H1 (cell line): ENCODE measurements around the gene BYSL. TPM values are rescaled to one million over a fixed set of nuclear protein-coding genes. Genes with fewer than 3 reads are reported as not detected.
A peak's percentile ranks its signal among the peaks of the same experiment; 100 is the strongest.

Experiments used
- CTCF ChIA-PET: fragments of 300-600 bp; sonication (Branson Sonifier 250); formaldehyde crosslinking; loops from one replicate; lab custom pipeline; 2021; ENCODE audit not compliant: partially characterized antibody; lab: Charles Lee
- POLR2A ChIA-PET: fragments of 300-600 bp; sonication (Branson Sonifier 250); formaldehyde crosslinking; loops from one replicate; lab custom pipeline; 2021; ENCODE audit warnings: inconsistent platforms; ENCODE audit not compliant: partially characterized antibody; lab: Charles Lee
- DNase-seq, 2 experiments: peaks; one replicate each; pipeline versions ENCODE4 v3.0.0 to v3.0.0-alpha.2; 2010 to 2022; ENCODE audit warnings: low spot score in 2 of 2, low read depth in 1 of 2, mixed read lengths in 1 of 2
- FAIRE-seq: peaks from 2 replicates; lab custom pipeline; 2011; peaks lifted over from hg19 to GRCh38; lab: Jason Lieb, UNC
- H2AFZ ChIP-seq: 2 replicates; pipeline ENCODE4 v1.8.1; 2012; ENCODE audit warnings: low read length, inconsistent platforms
- H2AK5ac ChIP-seq: 2 replicates; pipeline ENCODE4 v1.6.1; 2013; ENCODE audit warnings: low read depth, low read length
- H2BK120ac ChIP-seq: replicated peaks from 2 replicates; pipeline ENCODE3; 2013; ENCODE audit warnings: low read depth, low read length, inconsistent platforms
- H2BK12ac ChIP-seq: 2 replicates; pipeline ENCODE4 v1.6.1; 2013; ENCODE audit warnings: low read depth, low read length
- H2BK15ac ChIP-seq: 2 replicates; pipeline ENCODE4 v1.6.1; 2013; ENCODE audit warnings: low read length
- H2BK20ac ChIP-seq: 2 replicates; pipeline ENCODE4 v1.6.1; 2013; ENCODE audit warnings: low read length
- H2BK5ac ChIP-seq: 2 replicates; pipeline ENCODE4 v1.6.1; 2013; ENCODE audit warnings: low read depth, low read length
- H3K14ac ChIP-seq: 2 replicates; pipeline ENCODE4 v1.6.1; 2013; ENCODE audit warnings: inconsistent platforms; ENCODE audit not compliant: insufficient read length
- H3K18ac ChIP-seq: 2 replicates; pipeline ENCODE4 v1.6.1; 2013; ENCODE audit warnings: low read length; ENCODE audit errors: extremely low read depth
- H3K23ac ChIP-seq: 2 replicates; pipeline ENCODE4 v1.6.1; 2013; ENCODE audit warnings: inconsistent platforms; ENCODE audit not compliant: insufficient read length
- H3K23me2 ChIP-seq: 2 replicates; pipeline ENCODE4 v1.6.1; 2013; ENCODE audit warnings: low read depth, low read length
- H3K27ac ChIP-seq: 2 replicates; pipeline ENCODE4 v1.6.1; 2011; ENCODE audit warnings: low read depth, low read length, inconsistent platforms
- H3K27me3 ChIP-seq, 4 experiments: replicated peaks in 1 of 4; 1 replicate in 1 of 4; 2 replicates in 3 of 4; pipeline versions ENCODE4 v1.6.1 to v1.8.1; 2011 to 2013; ENCODE audit warnings: low read length in 3 of 4, mild to moderate bottlenecking in 3 of 4, inconsistent platforms in 2 of 4, mixed read lengths in 2 of 4, moderate library complexity in 1 of 4; ENCODE audit not compliant: control insufficient read depth in 3 of 4, insufficient read depth in 3 of 4; ENCODE audit errors: extremely low read depth in 1 of 4
- H3K36me3 ChIP-seq, 4 experiments: 2 replicates each; pipeline versions ENCODE4 v1.6.1 to v1.8.1; 2011 to 2013; ENCODE audit warnings: mild to moderate bottlenecking in 4 of 4, low read length in 3 of 4, moderate library complexity in 2 of 4, control low read depth in 1 of 4, inconsistent platforms in 1 of 4; ENCODE audit not compliant: insufficient read depth in 4 of 4, control insufficient read depth in 2 of 4
- H3K4ac ChIP-seq: replicated peaks from 2 replicates; pipeline ENCODE3; 2013; ENCODE audit warnings: low read length, low read depth, mixed read lengths, inconsistent platforms; ENCODE audit not compliant: insufficient read length
- H3K4me1 ChIP-seq, 4 experiments: replicated peaks in 1 of 4; 1 replicate in 1 of 4; 2 replicates in 3 of 4; pipeline versions ENCODE4 v1.6.1 to v1.8.1; 2011 to 2013; ENCODE audit warnings: low read length in 3 of 4, inconsistent platforms in 2 of 4, mixed read lengths in 1 of 4; ENCODE audit not compliant: insufficient read depth in 4 of 4, control insufficient read depth in 3 of 4
- H3K4me2 ChIP-seq, 2 experiments: 2 replicates each; pipeline versions ENCODE4 v1.6.1 to v1.8.1; 2011 to 2013; ENCODE audit warnings: low read depth in 2 of 2, low read length in 2 of 2, control low read depth in 1 of 2, inconsistent platforms in 1 of 2, mild to moderate bottlenecking in 1 of 2; ENCODE audit not compliant: insufficient read depth in 1 of 2
- H3K4me3 ChIP-seq, 4 experiments: fragments of 200-600, 300-600 bp in 1 of 4; sonication (generic), shearing (Covaris generic), sonication (Bioruptor Twin) in 1 of 4; 2 replicates each; pipeline versions ENCODE4 v1.5.1 to v1.8.1; 2011 to 2016; ENCODE audit warnings: low read length in 4 of 4, low read depth in 3 of 4, control low read depth in 2 of 4, inconsistent platforms in 2 of 4, mild to moderate bottlenecking in 2 of 4, mixed read lengths in 1 of 4, moderate library complexity in 1 of 4; ENCODE audit not compliant: insufficient read depth in 2 of 4; ENCODE audit errors: extremely low read depth in 1 of 4
- H3K56ac ChIP-seq: replicated peaks from 2 replicates; pipeline ENCODE3; 2013; ENCODE audit warnings: low read depth, mild to moderate bottlenecking, mixed read lengths, low read length, inconsistent platforms; ENCODE audit not compliant: insufficient read length
- H3K79me1 ChIP-seq: 2 replicates; pipeline ENCODE4 v1.6.1; 2013; ENCODE audit warnings: low read depth, low read length, control low read depth
- H3K79me2 ChIP-seq, 2 experiments: 2 replicates each; pipeline versions ENCODE4 v1.6.1 to v1.8.1; 2012 to 2013; ENCODE audit warnings: low read length in 2 of 2, mild to moderate bottlenecking in 2 of 2, inconsistent platforms in 1 of 2; ENCODE audit not compliant: insufficient read depth in 2 of 2, control insufficient read depth in 1 of 2
- H3K9ac ChIP-seq, 4 experiments: replicated peaks in 1 of 4; 1 replicate in 1 of 4; 2 replicates in 3 of 4; pipeline versions ENCODE4 v1.6.1 to v1.8.1; 2011 to 2013; ENCODE audit warnings: low read depth in 3 of 4, low read length in 3 of 4, control low read depth in 2 of 4, mild to moderate bottlenecking in 2 of 4, moderate library complexity in 2 of 4, inconsistent platforms in 1 of 4; ENCODE audit errors: extremely low read depth in 1 of 4
- H3K9me3 ChIP-seq, 2 experiments: 2 replicates each; pipeline versions ENCODE4 v1.6.1 to v1.8.1; 2012 to 2013; ENCODE audit warnings: mild to moderate bottlenecking in 2 of 2, moderate library complexity in 2 of 2, control low read depth in 1 of 2, inconsistent platforms in 1 of 2, low read depth in 1 of 2, low read length in 1 of 2, mixed read lengths in 1 of 2; ENCODE audit not compliant: insufficient read depth in 2 of 2
- H4K20me1 ChIP-seq, 2 experiments: replicated peaks in 1 of 2; 2 replicates each; pipeline versions ENCODE3 to v1.8.1; 2011 to 2013; ENCODE audit warnings: inconsistent platforms in 2 of 2, low read length in 2 of 2, mild to moderate bottlenecking in 1 of 2; ENCODE audit not compliant: insufficient read depth in 2 of 2, control insufficient read depth in 1 of 2
- H4K5ac ChIP-seq: 2 replicates; pipeline ENCODE4 v1.6.1; 2013; ENCODE audit warnings: low read length, low read depth, mixed read lengths, inconsistent platforms; ENCODE audit not compliant: insufficient read length
- H4K8ac ChIP-seq: 2 replicates; pipeline ENCODE4 v1.8.0; 2013; ENCODE audit warnings: mild to moderate bottlenecking, moderate library complexity, low read length, inconsistent platforms; ENCODE audit not compliant: insufficient read depth; ENCODE audit errors: extremely low read depth
- H4K91ac ChIP-seq: replicated peaks from 2 replicates; pipeline ENCODE3; 2013; ENCODE audit warnings: low read length, mixed read lengths, inconsistent platforms; ENCODE audit not compliant: insufficient read length
- ATF2 ChIP-seq: IDR thresholded peaks from 2 replicates; pipeline ENCODE4 v1.6.1; 2012; ENCODE audit warnings: low read length, inconsistent platforms
- KDM1A ChIP-seq: fragments of 200-600, 300-600 bp; sonication (generic); IDR thresholded peaks from 2 replicates; pipeline ENCODE4 v1.7.1; 2016; ENCODE audit warnings: mild to moderate bottlenecking, low read length, borderline replicate concordance
- SIX5 ChIP-seq: IDR thresholded peaks from 2 replicates; pipeline ENCODE4 v1.6.1; 2011; ENCODE audit warnings: mild to moderate bottlenecking, low read depth, low read length
- SP4 ChIP-seq: IDR thresholded peaks from 2 replicates; pipeline ENCODE4 v1.6.1; 2012; ENCODE audit warnings: low read length, inconsistent platforms
- WGBS, 2 experiments: shearing (Covaris generic) in 1 of 2; methylation state at CpG; one replicate each; pipeline versions ENCODE4 v1.1.6 to v1.1.7; 2013 to 2015; ENCODE audit warnings: low lambda C conversion rate in 2 of 2, mixed read lengths in 2 of 2, inconsistent platforms in 1 of 2, low coverage in 1 of 2, missing lambda C conversion rate in 1 of 2; ENCODE audit not compliant: insufficient replicate concordance in 2 of 2, insufficient coverage in 1 of 2, insufficient read length in 1 of 2; ENCODE audit errors: extremely low coverage in 1 of 2, missing lambda C conversion rate in 1 of 2; 5-methylcytosine and 5-hydroxymethylcytosine counted together
- polyA plus RNA-seq, 7 experiments: library from polyadenylated mRNA; depleted of rRNA in 3 of 7; stranded (reverse) in 5 of 7; unstranded in 2 of 7; fragments of >200 nt in 5 of 7; fragments of 200-250 nt in 2 of 7; gene quantifications; 1 replicate in 5 of 7; 2 replicates in 1 of 7; 4 replicates in 1 of 7; pipeline versions ENCODE4 v1.2.1 to v1.2.3, GENCODE V29; 2011 to 2013; ENCODE audit warnings: missing spikeins in 2 of 7, mixed read lengths in 2 of 7
- total RNA-seq: library from RNA; stranded (reverse); fragmentation: NEBNext Ultra II Directional; extraction: Animal tissue kit (Norgen Biotek cat#: 25700); gene quantifications from 2 replicates; pipeline ENCODE4 v1.2.1, GENCODE V29; 2021

BYSL gene
- total and polyA plus RNA-seq, 2 of the 8 experiments (the other 6 are each of a cell fraction or from before 2014, with no cell fraction given) = 37.3 to 49.2 TPM

DNA sequence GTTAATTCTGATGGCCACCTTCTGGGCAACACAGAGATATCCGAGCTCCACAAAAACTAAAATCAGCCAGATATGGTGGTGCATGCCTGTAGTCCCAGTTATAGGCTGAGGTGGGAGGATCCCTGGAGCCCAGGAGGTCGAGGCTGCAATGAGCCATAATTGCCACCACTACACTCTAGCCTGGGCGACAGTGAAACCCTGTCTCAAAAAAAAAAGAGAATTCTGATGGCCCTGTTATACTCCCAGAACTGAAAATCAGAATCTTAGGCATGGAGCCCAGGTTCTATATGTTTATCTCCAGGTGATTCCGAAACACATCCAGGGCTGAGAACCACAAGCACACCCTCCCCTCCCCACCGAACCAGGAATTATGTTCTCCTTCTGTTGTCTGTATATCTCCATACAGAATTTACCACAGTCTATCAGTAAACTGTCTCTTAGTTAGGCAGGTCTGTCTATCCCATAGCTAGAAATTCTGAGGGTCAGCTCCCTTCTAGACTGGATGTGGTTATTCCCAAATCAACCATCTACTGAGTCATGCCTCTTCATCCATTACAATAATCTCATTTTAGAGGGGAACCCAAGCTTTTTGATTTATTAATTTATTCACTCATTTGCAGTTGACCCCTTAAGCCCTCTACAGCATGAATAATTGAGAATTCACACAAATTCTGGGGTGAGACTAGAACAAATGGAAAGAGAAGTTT lies 45.1 kb downstream of the BYSL start:
- WGBS, 2 experiments = 48% methylated on average over 5 of the region's 5 CpGs; no CpG with 5 or more reads in 1 of the 2 experiments
- Histone ChIP-seq H3K9ac (no peak overlapping the region), H2BK5ac (peak overlapping the region; percentile 87), H2AFZ (no peak overlapping the region), H3K23ac (no peak overlapping the region), H3K27me3 (no peaks in the 10 kb centered on the region; a peak in 1 of 7 replicates), H3K27ac (peak overlapping the region; percentile 16; the same call in 1 of the 2 replicates), H2AK5ac (peak overlapping the region; percentile 82; the same call in 1 of the 2 replicates), H3K18ac (peak overlapping the region; percentile 76; the same call in 1 of the 2 replicates), H2BK20ac (peak overlapping the region; percentile 94; the same call in 1 of the 2 replicates), H3K4ac (no peak overlapping the region), H3K79me1 (no peaks in the 10 kb centered on the region), H4K5ac (peak overlapping the region; percentile 90), H4K91ac (peak overlapping the region; percentile 36), H3K14ac (no peak overlapping the region), H3K4me1 (peaks cover 15 to 28% (median 23%) of the 10 kb centered on the region in 4 experiments), H3K36me3 (no peaks in the 10 kb centered on the region), H3K56ac (no peak overlapping the region), H3K4me3 (no peak overlapping the region; a peak in 1 of 8 replicates), H2BK15ac (no peak overlapping the region; the same call in 1 of the 2 replicates), H3K9me3 (no peaks in the 10 kb centered on the region), H4K8ac (no peak overlapping the region), H2BK120ac (peak overlapping the region; percentile 60), H3K4me2 (peak overlapping the region in 1 of 2 experiments; percentile 4; a peak in 1 of 4 replicates), H3K23me2 (peaks cover 7% of the 10 kb centered on the region; the same call in 1 of the 2 replicates), H2BK12ac (peak overlapping the region; percentile 85; the same call in 1 of the 2 replicates), H3K79me2 (no peaks in the 10 kb centered on the region), H4K20me1 (peaks cover 0 to 3% of the 10 kb centered on the region in 2 experiments)
- ChIA-PET POLR2A (interaction anchor here (0.7 to 2.2 kb wide), 10 partner anchors 18 to 173 kb away, joined by 3 to 12 read pairs (median 5); partner anchors contain the start of genes BYSL, CCND3, MED20 and TAF8), CTCF (interaction anchor here (0.5 to 3.0 kb wide), 8 partner anchors 12 to 689 kb away, joined by 3 to 14 read pairs (median 7); partner anchors contain the start of genes BYSL and MED20)
- TF ChIP-seq ATF2 (no peak; the same call in 1 of the 2 replicates), KDM1A (0 out of 2 replicates have a peak, but pooled peaks have one; percentile 5), SP4 (0 out of 2 replicates have a peak, but pooled peaks have one; percentile 10), SIX5 (no peak)
- FAIRE-seq (no peak), DNase-seq (no peak)
